HEK293 (cell line): Measurements from ENCODE around the gene PI4KA.

Source experiments
- CTCF ChIA-PET: fragments of 350-600 bp; formaldehyde crosslinking; extraction: SDS; loops from one replicate; lab custom pipeline; 2021; ENCODE audit warnings: antibody characterized with exemption; lab: Yijun Ruan, JAX
- POLR2A ChIA-PET: fragments of 300-600 bp; formaldehyde crosslinking; extraction: SDS; loops from one replicate; lab custom pipeline; 2020; ENCODE audit warnings: antibody characterized with exemption, inconsistent platforms; lab: Yijun Ruan, JAX
- H3K27ac ChIP-seq: fragments of 200-500 bp; sonication (Bioruptor generic); 2 replicates; pipeline ENCODE4 v1.5.1; 2014; ENCODE audit warnings: low read depth, low read length, control low read depth, inconsistent platforms; ENCODE audit errors: extremely low read depth
- H3K36me3 ChIP-seq, 2 experiments: fragments of 200-500 bp in 1 of 2; sonication (Bioruptor generic) in 1 of 2; 1 replicate in 1 of 2; 2 replicates in 1 of 2; pipeline ENCODE4 v1.5.1; 2014 to 2017; ENCODE audit warnings: inconsistent platforms in 2 of 2, low read length in 2 of 2; ENCODE audit not compliant: control insufficient read depth in 2 of 2, insufficient read depth in 1 of 2
- H3K4me1 ChIP-seq: fragments of 200-500 bp; sonication (Bioruptor generic); 2 replicates; pipeline ENCODE4 v1.5.1; 2014; ENCODE audit warnings: mild to moderate bottlenecking, low read length, inconsistent platforms; ENCODE audit not compliant: control insufficient read depth, insufficient read depth
- H3K4me3 ChIP-seq: 2 replicates; pipeline ENCODE4 v1.5.1; 2011; ENCODE audit warnings: low read depth, mild to moderate bottlenecking, control low read depth, low read length, moderate library complexity
- H3K9me3 ChIP-seq: fragments of 200-500 bp; sonication (Bioruptor generic); 2 replicates; pipeline ENCODE4 v1.5.1; 2014; ENCODE audit warnings: low read depth, low read length, inconsistent platforms; ENCODE audit not compliant: control insufficient read depth, insufficient read depth
- KLF7 ChIP-seq: fragments of 450-650 bp; formaldehyde crosslinking; IDR thresholded peaks from 2 replicates; pipeline ENCODE4 v1.5.1; 2016; ENCODE audit warnings: missing biosample characterization, missing genetic modification characterization, borderline replicate concordance
- SCRT2 ChIP-seq: fragments of 450-650 bp; formaldehyde crosslinking; IDR thresholded peaks from 2 replicates; pipeline ENCODE4 v1.5.1; 2016; ENCODE audit warnings: missing biosample characterization, missing genetic modification characterization
- SP2 ChIP-seq: fragments of 450-650 bp; formaldehyde crosslinking; IDR thresholded peaks from 2 replicates; pipeline ENCODE4 v1.5.1; 2016; ENCODE audit warnings: missing biosample characterization, missing genetic modification characterization
- YY2 ChIP-seq: fragments of 450-650 bp; formaldehyde crosslinking; IDR thresholded peaks from 2 replicates; pipeline ENCODE4 v1.5.1; 2016; ENCODE audit warnings: missing biosample characterization, missing genetic modification characterization
- ZBTB48 ChIP-seq: fragments of 450-650 bp; formaldehyde crosslinking; IDR thresholded peaks from 2 replicates; pipeline ENCODE4 v1.5.1; 2016; ENCODE audit warnings: missing biosample characterization, missing genetic modification characterization
- ZNF23 ChIP-seq: fragments of 450-650 bp; formaldehyde crosslinking; IDR thresholded peaks from 2 replicates; pipeline ENCODE4 v1.5.1; 2016; ENCODE audit warnings: missing biosample characterization, missing genetic modification characterization, borderline replicate concordance
- ZNF280D ChIP-seq: fragments of 450-650 bp; formaldehyde crosslinking; IDR thresholded peaks from 2 replicates; pipeline ENCODE4 v1.5.1; 2016; ENCODE audit warnings: missing biosample characterization, missing genetic modification characterization
- ZNF292 ChIP-seq: fragments of 450-650 bp; formaldehyde crosslinking; IDR thresholded peaks from 2 replicates; pipeline ENCODE4 v1.5.1; 2016; ENCODE audit warnings: low read depth, missing biosample characterization, missing genetic modification characterization, borderline replicate concordance
- ZNF416 ChIP-seq: fragments of 450-650 bp; formaldehyde crosslinking; IDR thresholded peaks from 2 replicates; pipeline ENCODE4 v1.5.1; 2016; ENCODE audit warnings: missing biosample characterization, missing genetic modification characterization
- ZNF488 ChIP-seq: fragments of 450-650 bp; formaldehyde crosslinking; IDR thresholded peaks from 2 replicates; pipeline ENCODE4 v1.5.1; 2016; ENCODE audit warnings: missing biosample characterization, missing genetic modification characterization
- ZNF558 ChIP-seq: fragments of 450-650 bp; formaldehyde crosslinking; IDR thresholded peaks from 2 replicates; pipeline ENCODE4 v1.5.1; 2016; ENCODE audit warnings: missing biosample characterization, missing genetic modification characterization
- ZNF596 ChIP-seq: fragments of 450-650 bp; IDR thresholded peaks from 2 replicates; pipeline ENCODE4 v1.5.0; 2018; ENCODE audit warnings: missing biosample characterization, mild to moderate bottlenecking, missing genetic modification characterization, moderate library complexity
- ZNF629 ChIP-seq: fragments of 450-650 bp; formaldehyde crosslinking; IDR thresholded peaks from 2 replicates; pipeline ENCODE4 v1.5.1; 2017; ENCODE audit warnings: missing biosample characterization, missing genetic modification characterization
- ZNF654 ChIP-seq: fragments of 450-650 bp; formaldehyde crosslinking; IDR thresholded peaks from 2 replicates; pipeline ENCODE4 v1.5.1; 2016; ENCODE audit warnings: low read depth, missing biosample characterization, missing genetic modification characterization
- ZNF76 ChIP-seq: fragments of 450-650 bp; formaldehyde crosslinking; IDR thresholded peaks from 2 replicates; pipeline ENCODE4; 2016; ENCODE audit warnings: low read depth, missing biosample characterization, missing genetic modification characterization, borderline replicate concordance
- ZNF768 ChIP-seq: fragments of 450-650 bp; formaldehyde crosslinking; IDR thresholded peaks from 2 replicates; pipeline ENCODE4 v1.5.1; 2018; ENCODE audit warnings: missing biosample characterization, mild to moderate bottlenecking, missing genetic modification characterization
- ZSCAN23 ChIP-seq: fragments of 450-650 bp; formaldehyde crosslinking; IDR thresholded peaks from 2 replicates; pipeline ENCODE4 v1.5.1; 2016; ENCODE audit warnings: missing biosample characterization, missing genetic modification characterization
- ZSCAN30 ChIP-seq: fragments of 450-650 bp; IDR thresholded peaks from 2 replicates; pipeline ENCODE4 v1.5.1; 2018; ENCODE audit warnings: missing biosample characterization, mild to moderate bottlenecking, missing genetic modification characterization, moderate library complexity
- TF ChIP-seq, protein P1 (sequence below): fragments of 450-650 bp; formaldehyde crosslinking; IDR thresholded peaks from 2 replicates; pipeline ENCODE4 v1.5.1; 2016; ENCODE audit warnings: missing biosample characterization, missing genetic modification characterization, borderline replicate concordance
- TF ChIP-seq, protein P2 (sequence below): fragments of 450-650 bp; formaldehyde crosslinking; IDR thresholded peaks from 2 replicates; pipeline ENCODE4 v1.5.1; 2016; ENCODE audit warnings: missing biosample characterization, missing genetic modification characterization
- TF ChIP-seq, protein P3 (sequence below): fragments of 450-650 bp; formaldehyde crosslinking; IDR thresholded peaks from 2 replicates; pipeline ENCODE4 v1.5.1; 2017; ENCODE audit warnings: missing biosample characterization, missing genetic modification characterization
- TF ChIP-seq, protein P4 (sequence below): fragments of 450-650 bp; formaldehyde crosslinking; IDR thresholded peaks from 2 replicates; pipeline ENCODE4 v1.5.1; 2016; ENCODE audit warnings: missing biosample characterization, missing genetic modification characterization

The PI4KA gene

DNA sequence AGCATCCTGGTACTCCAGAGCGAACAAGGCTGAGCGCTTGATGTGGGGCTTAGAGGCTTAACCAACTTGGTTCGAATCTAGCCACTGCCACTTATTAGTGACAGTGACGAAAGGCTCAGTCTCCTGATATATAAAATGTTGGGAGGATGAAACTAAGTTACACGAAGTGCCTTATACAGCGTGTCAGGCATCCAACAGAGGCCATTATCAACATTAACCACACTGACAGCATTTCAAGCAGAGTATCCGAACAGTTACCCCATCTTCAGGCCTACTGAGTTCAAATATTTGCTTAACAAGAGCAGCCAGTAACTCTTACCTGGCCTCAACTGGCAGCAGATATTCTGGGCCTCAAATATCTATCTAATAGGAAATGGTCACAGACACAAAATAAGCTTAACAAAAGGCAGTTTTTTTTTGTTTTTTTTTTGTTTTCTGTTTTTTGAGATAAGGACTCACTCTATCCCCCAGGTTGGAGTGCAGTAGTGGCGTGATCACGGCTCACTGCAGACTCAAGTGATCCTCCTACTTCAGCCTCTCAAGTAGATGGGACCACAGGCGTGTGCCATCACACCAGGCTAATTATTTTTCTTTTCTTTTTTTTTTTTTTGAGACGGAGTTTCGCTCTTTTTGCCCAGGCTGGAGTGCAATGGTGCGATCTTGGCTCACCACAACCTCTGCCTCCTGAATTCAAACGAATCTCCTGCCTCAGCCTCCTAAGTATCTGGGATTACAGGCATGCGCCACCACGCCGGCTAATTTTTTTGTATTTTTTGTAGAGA lies 81.8 kb downstream of the PI4KA start:
- TF ChIP-seq ZSCAN23 (no peak), ZNF280D (no peak), ZNF629 (no peak), ZNF488 (no peak), KLF7 (no peak), ZNF654 (tag by site-specific recombination) (no peak), ZBTB48 (tag by site-specific recombination) (no peak), ZSCAN30 (tag by site-specific recombination) (no peak), ZNF596 (tag by site-specific recombination) (no peak), ZNF558 (tag by site-specific recombination) (no peak)
- TF ChIP-seq, protein P1, sequence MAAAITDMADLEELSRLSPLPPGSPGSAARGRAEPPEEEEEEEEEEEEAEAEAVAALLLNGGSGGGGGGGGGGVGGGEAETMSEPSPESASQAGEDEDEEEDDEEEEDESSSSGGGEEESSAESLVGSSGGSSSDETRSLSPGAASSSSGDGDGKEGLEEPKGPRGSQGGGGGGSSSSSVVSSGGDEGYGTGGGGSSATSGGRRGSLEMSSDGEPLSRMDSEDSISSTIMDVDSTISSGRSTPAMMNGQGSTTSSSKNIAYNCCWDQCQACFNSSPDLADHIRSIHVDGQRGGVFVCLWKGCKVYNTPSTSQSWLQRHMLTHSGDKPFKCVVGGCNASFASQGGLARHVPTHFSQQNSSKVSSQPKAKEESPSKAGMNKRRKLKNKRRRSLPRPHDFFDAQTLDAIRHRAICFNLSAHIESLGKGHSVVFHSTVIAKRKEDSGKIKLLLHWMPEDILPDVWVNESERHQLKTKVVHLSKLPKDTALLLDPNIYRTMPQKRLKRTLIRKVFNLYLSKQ: no peak
- TF ChIP-seq, all 188 proteins: peak for 0
- H3K9me3 ChIP-seq: no peaks in the 10 kb centered on the region
- H3K27ac ChIP-seq: no peak overlapping the region
- ChIA-PET CTCF (interaction anchor here (0.6 to 2.1 kb wide), 5 partner anchors 10 to 142 kb away, joined by 3 to 6 read pairs (median 5); no protein-coding TSS in a partner anchor), POLR2A (interaction anchor here (1.2 kb wide), 1 partner anchor 109 kb away, joined by 3 read pairs; no protein-coding TSS in a partner anchor)
- no peaks in the 10 kb centered on the region for H3K4me1 ChIP-seq
- H3K4me3 ChIP-seq: no peak overlapping the region
- H3K36me3 ChIP-seq: peaks cover 0 to 24% of the 10 kb centered on the region in 2 experiments; a peak in 1 of 3 replicates

- no peaks in the 10 kb centered on the region for H3K4me1 ChIP-seq
- CTCF ChIA-PET: interaction anchor here (1.1 kb wide), 2 partner anchors 8 to 10 kb away, joined by 3 to 6 read pairs; no protein-coding TSS in a partner anchor
- TF ChIP-seq ZNF768 (tag by site-specific recombination) (no peak), ZNF23 (tag by site-specific recombination) (no peak), YY2 (tag by site-specific recombination) (no peak), SP2 (tag by site-specific recombination) (no peak), ZNF416 (tag by site-specific recombination) (no peak), ZNF292 (tag by site-specific recombination) (no peak), ZNF76 (tag by site-specific recombination) (no peak), SCRT2 (tag by site-specific recombination) (no peak)
- TF ChIP-seq, protein P2, sequence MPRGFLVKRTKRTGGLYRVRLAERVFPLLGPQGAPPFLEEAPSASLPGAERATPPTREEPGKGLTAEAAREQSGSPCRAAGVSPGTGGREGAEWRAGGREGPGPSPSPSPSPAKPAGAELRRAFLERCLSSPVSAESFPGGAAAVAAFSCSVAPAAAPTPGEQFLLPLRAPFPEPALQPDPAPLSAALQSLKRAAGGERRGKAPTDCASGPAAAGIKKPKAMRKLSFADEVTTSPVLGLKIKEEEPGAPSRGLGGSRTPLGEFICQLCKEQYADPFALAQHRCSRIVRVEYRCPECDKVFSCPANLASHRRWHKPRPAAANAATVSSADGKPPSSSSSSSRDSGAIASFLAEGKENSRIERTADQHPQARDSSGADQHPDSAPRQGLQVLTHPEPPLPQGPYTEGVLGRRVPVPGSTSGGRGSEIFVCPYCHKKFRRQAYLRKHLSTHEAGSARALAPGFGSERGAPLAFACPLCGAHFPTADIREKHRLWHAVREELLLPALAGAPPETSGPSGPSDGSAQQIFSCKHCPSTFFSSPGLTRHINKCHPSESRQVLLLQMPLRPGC (tag by site-specific recombination): no peak
- TF ChIP-seq, protein P3, sequence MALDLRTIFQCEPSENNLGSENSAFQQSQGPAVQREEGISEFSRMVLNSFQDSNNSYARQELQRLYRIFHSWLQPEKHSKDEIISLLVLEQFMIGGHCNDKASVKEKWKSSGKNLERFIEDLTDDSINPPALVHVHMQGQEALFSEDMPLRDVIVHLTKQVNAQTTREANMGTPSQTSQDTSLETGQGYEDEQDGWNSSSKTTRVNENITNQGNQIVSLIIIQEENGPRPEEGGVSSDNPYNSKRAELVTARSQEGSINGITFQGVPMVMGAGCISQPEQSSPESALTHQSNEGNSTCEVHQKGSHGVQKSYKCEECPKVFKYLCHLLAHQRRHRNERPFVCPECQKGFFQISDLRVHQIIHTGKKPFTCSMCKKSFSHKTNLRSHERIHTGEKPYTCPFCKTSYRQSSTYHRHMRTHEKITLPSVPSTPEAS (tag by site-specific recombination): no peak
- TF ChIP-seq, protein P4, sequence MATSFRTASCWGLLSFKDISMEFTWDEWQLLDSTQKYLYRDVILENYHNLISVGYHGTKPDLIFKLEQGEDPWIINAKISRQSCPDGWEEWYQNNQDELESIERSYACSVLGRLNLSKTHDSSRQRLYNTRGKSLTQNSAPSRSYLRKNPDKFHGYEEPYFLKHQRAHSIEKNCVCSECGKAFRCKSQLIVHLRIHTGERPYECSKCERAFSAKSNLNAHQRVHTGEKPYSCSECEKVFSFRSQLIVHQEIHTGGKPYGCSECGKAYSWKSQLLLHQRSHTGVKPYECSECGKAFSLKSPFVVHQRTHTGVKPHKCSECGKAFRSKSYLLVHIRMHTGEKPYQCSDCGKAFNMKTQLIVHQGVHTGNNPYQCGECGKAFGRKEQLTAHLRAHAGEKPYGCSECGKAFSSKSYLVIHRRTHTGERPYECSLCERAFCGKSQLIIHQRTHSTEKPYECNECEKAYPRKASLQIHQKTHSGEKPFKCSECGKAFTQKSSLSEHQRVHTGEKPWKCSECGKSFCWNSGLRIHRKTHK (tag by site-specific recombination): no peak
Observed at GRCh38 chr22:20775342-20775895, 83.2 kb downstream of the PI4KA start.

More at GRCh38 chr22:20775342-20775895, 83.2 kb downstream of the PI4KA start:
- H3K27ac ChIP-seq: no peak overlapping the region
- POLR2A ChIA-PET: no interaction called here
- H3K4me3 ChIP-seq: no peak overlapping the region
- no peaks in the 10 kb centered on the region for H3K9me3 ChIP-seq
- peaks cover 0 to 17% of the 10 kb centered on the region in 2 experiments; a peak in 1 of 3 replicates for H3K36me3 ChIP-seq
